Stimulated activated CD4-positive, alpha-beta T cell treated with anti-CD3 and anti-CD28 coated beads, Interleukin-2, amount 100 ng/mL, for 4 hours (primary cell): ENCODE results near the gene PIP5K1B.
A peak's percentile ranks its signal among the peaks of the same experiment; 100 is the strongest.
"Not testable (repeated sequence)": the region's sequence is repeated elsewhere in the genome, so short reads cannot be mapped to it uniquely, and the experiment has no call there.

ENCODE experiments used
- DNase-seq: peaks from one replicate; pipeline ENCODE4 v3.0.0-alpha.2; 2020; ENCODE audit warnings: low read depth

PIP5K1B gene

GRCh38 chr9:68704814-68705530 lies at the start of gene PIP5K1B:
Gene PIP5K1B, plus strand, starts transcription at chr9:68705240. Its CDS starts 117,375 bp downstream, at chr9:68822615.
- peak; percentile 7 for DNase-seq

- DNase-seq, result no peak
Measured at GRCh38 chr9:68664036-68664435, 41.0 kb upstream of the PIP5K1B start.

- no peak for DNase-seq
Measured at GRCh38 chr9:68668127-68668526, 36.9 kb upstream of the PIP5K1B start.

GRCh38 chr9:68669218-68669617 lies 35.8 kb upstream of the PIP5K1B start:
- no peak for DNase-seq

- no peak for DNase-seq
Measured at GRCh38 chr9:68672215-68672614, 32.8 kb upstream of the PIP5K1B start.

GRCh38 chr9:68672625-68673024 lies 32.4 kb upstream of the PIP5K1B start:
- no peak for DNase-seq

GRCh38 chr9:68678430-68678829 lies 26.6 kb upstream of the PIP5K1B start:
- DNase-seq, result no peak

GRCh38 chr9:68683433-68683832 lies 21.6 kb upstream of the PIP5K1B start:
- DNase-seq, result no peak

- no peak for DNase-seq
Measured at GRCh38 chr9:68685213-68685612, 19.8 kb upstream of the PIP5K1B start.

GRCh38 chr9:68685770-68686169 lies 19.3 kb upstream of the PIP5K1B start:
- DNase-seq, result no peak

- no peak for DNase-seq
Measured at GRCh38 chr9:68690088-68690487, 15.0 kb upstream of the PIP5K1B start.

GRCh38 chr9:68692519-68692918 lies 12.5 kb upstream of the PIP5K1B start:
- DNase-seq, result no peak

GRCh38 chr9:68694125-68694524 lies 10.9 kb upstream of the PIP5K1B start:
- no peak for DNase-seq

- DNase-seq, result no peak
Measured at GRCh38 chr9:68697851-68698250, 7.2 kb upstream of the PIP5K1B start.

- no peak for DNase-seq
Measured at GRCh38 chr9:68698943-68699509, 6.0 kb upstream of the PIP5K1B start.

- DNase-seq, result not testable (repeated sequence)
Measured at GRCh38 chr9:68699625-68700024, 5.4 kb upstream of the PIP5K1B start.

GRCh38 chr9:68702493-68702892 lies 2.5 kb upstream of the PIP5K1B start:
- DNase-seq, result no peak

- no peak for DNase-seq
Measured at GRCh38 chr9:68703672-68704071, 1.4 kb upstream of the PIP5K1B start.

- DNase-seq, result no peak
Measured at GRCh38 chr9:68704498-68704813, 584 bp upstream of the PIP5K1B start.

GRCh38 chr9:68705531-68706362 lies 707 bp downstream of the PIP5K1B start:
- DNase-seq, result no peak

GRCh38 chr9:68706363-68707201 lies 1.5 kb downstream of the PIP5K1B start:
- no peak for DNase-seq

- no peak for DNase-seq
Measured at GRCh38 chr9:68707801-68708488, 2.9 kb downstream of the PIP5K1B start.
